NCI-H524 (cell line): ENCODE data around the gene POLD2.

Experiments
- DNase-seq, 2 experiments: peaks; one replicate each; lab custom pipeline; 2025; lab: John Stamatoyannopoulos, UW

The POLD2 gene

DNA sequence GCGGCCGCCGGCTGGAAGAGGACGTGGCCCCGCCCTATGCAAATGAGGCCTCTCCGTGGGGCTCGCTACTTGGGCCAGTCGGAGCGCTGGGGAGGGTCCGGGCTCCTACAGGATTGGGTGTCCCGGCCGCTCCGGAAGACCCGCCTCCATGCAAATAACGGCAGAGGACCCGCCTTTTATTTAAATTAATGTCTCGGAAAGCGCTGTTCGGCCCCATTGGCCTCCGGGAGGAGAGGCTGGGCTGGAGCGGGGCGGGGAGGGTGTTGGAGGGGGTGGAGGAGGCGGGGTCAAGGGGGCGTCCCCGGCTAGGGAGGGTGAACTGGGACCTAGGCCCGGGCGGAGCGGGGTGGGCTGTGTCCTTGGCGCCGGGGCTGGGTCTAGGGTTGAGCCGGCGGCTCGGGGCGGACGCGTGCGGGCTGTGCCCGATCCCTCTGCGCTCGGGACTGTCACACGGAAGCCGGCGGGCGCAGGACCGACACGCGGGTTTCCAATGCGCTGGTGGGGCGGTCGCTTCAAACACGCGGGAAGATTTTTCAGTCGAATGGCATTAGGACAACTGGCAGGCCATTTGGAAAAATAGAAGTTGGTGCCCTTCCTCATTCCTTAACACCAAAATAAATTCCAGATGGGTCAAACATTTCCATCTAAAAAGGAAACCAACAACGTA lies 40.7 kb downstream of the POLD2 start:
- peak; percentile 97 to 98 for DNase-seq

DNA sequence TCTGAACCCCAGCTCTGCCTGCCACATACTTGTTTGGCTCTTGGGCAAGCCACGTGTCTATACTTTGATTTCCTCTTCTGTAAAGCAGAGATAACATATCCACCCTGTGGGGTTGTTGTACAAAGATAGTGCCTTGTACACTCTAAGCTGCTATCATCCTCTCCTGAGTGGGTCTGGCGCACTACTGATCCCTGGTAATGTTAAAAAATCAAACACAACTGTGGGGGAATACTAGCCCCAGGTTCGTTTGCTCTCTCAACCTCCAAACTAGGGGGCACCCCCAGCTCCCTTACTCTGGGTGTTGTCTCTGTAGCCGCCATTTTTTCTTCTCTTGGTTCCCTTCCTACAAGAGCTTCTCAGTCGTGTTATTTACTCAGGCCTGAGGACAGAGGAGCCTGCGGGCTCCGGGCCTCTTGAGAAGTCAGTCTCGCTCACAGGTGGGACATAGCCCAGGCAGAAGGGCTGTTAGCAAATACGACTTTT lies 42.0 kb downstream of the POLD2 start:
- DNase-seq: no peak

GRCh38 chr7:44080686-44081265 lies 42.6 kb downstream of the POLD2 start:
- peak; percentile 23 to 61 for DNase-seq

DNA sequence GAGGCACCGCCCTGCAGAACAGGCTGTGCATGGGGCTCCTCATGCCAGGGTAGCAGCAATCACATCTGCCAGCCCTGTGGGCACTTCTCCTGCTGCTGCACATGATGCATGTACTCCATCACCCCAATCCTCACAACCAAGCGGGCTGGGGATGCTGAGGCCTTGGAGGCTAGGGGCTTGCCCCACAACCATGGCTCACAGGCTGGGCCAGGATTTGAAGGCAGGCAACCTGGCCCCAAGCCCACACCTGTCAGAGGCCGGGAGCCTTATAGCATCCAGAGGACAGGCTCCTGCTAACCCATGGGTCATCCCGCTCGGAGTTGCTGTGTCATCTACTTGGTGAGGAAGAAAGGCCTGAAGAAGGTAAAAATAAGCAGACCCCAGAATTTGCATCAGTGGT lies 43.2 kb downstream of the POLD2 start:
- no peak for DNase-seq

- no peak for DNase-seq
Observed at GRCh38 chr7:44079331-44080021, 43.9 kb downstream of the POLD2 start.

DNA sequence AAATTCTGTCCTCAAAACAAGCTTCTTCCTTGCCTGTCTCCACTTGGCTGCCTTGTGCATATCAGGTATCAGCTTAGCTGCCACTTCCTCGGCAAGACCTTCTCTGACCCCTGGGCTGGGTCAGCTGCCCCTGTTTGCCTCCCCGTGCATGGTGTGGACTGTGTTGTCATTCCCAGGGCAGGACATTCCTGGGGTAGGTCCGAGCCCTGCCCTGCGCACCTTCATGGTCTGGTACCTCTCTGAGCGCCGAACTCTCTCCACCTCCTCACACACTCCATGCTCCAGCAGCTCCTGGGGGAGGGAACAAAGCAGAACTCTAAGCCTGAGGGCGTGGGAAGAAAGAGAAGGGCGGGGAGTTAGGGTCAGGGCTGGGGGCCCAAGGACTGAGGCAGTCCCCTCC lies 44.8 kb downstream of the POLD2 start:
- no peak for DNase-seq

- no peak for DNase-seq
Observed at GRCh38 chr7:44077681-44078091, 45.7 kb downstream of the POLD2 start.

- DNase-seq: no peak
Observed at GRCh38 chr7:44077061-44077460, 46.3 kb downstream of the POLD2 start.

DNA sequence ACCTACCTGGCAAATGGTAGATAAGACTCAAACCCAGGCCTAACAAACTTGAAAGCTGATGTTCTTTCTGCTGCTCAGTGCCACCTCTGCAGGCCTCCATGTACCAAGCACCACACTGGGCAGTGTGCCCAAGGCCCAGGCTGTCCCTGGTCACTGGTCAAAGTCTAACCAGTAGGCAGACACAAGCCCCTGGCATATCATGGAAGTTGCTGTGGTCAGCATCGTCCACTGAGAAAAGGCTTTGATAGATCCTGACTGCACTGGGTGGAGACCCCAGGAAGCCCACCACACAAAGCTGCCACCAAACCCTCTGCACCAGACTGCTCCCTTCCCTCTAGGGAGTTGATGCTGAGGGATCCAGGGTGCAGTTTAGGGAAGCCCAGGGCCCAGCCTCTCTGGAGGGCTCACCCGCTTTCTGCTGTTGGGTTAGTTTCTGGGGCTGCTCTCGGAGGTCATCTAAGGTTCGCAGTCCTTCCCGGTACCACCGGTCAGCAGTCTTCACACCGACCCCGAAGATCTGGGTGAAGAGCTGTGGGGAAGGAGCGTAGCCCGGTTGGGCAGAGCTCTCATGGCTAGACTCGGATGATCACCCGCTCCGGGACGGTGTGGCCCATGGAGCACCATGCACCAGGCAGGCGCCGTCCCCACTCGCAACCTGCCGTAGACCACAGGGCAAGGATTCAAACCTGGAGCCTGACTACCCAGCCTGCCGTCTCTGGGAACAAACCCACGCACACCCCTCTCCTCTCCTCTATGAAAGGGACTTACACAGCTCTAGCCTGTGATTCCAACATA lies 47.0 kb downstream of the POLD2 start:
- no peak for DNase-seq

DNA sequence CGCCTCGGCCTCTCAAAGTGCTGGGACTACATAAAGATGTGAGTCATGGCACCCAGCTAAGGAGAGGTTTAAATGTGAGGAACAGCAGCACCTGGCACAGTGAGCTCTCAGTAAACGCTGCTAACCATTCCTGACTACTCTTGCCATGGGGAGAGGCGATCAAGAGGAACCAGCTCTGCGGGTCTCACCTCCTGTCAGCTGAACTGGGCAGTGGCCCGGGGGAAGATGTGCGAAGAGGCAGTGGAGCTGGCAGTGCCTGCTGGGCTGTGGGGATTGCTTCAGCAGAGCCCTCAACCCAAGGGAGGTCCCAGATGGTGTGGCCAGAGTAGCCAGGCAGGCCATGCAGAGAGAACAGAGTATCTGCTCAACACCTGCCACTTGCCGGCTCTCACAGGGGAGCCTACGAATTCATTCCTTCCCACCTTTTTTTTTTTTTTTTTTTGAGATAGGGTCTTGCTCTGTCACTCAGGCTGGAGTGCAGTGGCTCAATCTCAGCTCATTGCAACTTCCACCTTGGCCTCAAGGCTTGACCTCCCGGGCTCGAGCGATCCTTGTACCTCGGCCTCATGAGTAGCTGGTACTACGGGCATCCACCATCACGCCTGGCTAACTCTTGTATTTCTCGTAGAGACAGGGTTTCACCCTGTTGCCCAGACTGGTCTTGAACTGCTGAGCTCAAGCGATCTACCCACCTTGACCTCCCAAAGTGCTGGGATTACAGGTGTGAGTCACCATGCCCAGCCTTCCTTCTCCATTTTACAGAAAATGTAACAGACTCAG lies 47.9 kb downstream of the POLD2 start:
- no peak for DNase-seq

DNA sequence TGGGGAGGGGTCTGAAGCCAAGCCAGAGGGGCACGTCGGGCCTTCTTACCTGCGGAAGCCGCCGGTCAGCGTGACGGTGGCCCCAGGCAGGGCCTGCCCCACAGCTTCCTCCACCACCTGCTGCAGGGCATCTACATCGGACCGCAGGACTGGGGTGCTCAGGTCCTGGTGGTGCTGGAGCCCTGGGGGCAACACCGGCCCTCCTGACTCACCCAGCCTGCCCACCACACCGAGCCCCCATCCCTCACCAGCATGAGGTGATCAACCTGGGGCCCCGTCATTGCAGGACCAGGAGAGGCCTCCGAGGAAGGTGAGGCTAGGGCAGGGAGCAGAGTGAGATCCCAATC lies 49.0 kb downstream of the POLD2 start:
- no peak for DNase-seq

GRCh38 chr7:44073664-44074348 lies 49.5 kb downstream of the POLD2 start:
- DNase-seq: no peak

- DNase-seq: peak; percentile 41 to 72
Observed at GRCh38 chr7:44072364-44073231, 50.8 kb downstream of the POLD2 start.

DNA sequence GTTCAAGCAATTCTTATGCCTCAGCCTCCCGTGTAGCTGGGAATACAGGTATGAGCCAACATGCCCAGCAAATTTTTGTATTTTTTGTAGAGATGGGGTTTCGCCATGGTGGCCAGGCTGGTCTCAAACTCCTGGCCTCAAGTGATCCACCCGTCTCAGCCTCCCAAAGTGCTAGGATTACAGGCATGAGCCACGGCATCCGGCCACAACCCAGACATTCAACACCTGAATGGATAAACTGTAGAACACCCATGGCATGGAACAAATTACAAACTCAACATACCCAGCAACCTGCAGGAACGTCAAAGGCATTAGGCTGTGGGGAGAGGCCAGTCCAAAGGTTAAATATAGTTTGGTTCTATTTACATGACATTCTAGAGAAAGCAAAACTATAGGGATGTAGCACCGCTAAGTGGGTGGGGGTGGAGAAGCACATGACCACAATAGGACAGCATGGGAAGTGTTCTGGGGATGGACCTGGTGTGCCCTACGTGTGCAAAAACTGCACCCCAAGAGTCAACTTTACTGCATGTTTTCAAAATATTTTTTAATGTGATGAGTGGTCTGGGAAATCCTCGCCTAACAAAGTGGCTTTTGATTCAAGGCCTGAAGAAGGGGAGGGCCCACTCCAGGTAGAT lies 51.5 kb downstream of the POLD2 start:
- no peak for DNase-seq

DNA sequence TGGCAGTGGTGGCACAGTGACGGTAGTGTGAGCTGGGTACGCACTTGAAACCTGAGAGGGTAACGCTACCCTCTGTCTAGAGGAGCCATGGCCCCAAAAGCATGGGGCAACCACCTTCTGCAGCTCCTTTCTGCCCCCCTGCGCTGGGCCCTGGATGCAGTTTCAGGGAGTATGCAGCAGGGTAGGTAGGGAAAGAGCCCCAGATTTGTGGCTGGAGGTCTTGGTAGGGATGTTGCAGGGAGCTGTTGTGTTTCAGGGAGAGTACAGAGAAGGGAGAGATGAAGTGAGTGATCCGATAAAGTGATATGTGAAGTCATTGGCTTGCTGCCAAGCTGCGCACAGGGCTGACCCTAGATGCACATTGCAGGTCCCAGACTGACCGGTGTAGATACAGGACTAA lies 55.3 kb downstream of the POLD2 start:
- no peak for DNase-seq

- DNase-seq: no peak
Observed at GRCh38 chr7:44067064-44067951, 56.0 kb downstream of the POLD2 start.

DNA sequence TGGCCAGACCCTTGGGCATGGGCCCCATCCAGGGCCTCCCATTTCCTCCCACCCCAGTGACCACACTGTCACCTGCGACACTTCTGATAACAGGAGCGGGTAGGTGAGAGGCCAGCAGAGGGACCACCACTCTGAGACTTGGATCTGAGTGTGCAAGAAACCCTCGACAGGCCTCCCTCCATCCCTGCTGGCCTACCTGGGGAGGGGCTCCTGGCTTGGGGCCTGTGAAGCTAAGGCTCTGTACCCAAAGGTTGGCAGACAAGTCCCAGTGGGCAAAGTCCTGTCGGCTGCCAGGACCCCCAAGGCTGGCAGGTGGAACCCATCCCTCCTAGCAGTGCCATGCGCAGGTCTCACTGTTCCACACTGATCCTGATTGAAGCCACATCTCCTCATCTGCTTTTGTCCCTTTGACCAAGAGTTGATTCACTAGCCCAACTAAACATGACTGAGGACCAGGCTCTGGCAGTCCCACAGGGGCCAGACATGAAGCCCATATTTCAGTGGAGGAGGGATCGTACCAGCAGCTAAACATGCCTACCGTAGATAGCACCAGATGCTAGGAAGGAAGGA lies 56.8 kb downstream of the POLD2 start:
- DNase-seq: no peak

DNA sequence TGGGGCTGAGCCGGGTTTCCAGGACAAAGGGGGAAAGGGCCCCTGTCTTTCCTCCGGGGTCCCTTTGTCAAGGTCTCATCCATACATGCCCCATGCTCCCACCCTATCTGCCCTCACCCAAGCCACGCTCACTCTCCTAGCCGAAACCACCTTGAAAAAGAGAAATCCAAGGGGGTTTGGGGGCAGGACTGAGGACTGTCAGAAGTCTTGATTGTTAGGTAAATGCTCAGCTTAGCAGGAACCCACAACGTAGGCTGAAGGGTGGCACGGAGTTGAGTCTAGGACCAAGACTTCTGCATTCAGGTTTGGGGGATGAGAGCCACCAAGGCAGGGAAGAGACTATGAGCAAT lies 57.3 kb downstream of the POLD2 start:
- no peak for DNase-seq
